ENCODE results near the gene BMS1.
A peak's percentile ranks its signal among the peaks of the same experiment; 100 is the strongest.

The BMS1 gene

GRCh38 chr10:42781893-42782445, 626 bp upstream of the BMS1 start:
- H3K4me3 Mint-ChIP-seq: peak overlapping the region; percentile 94
- no peak for TF ChIP-seq CTCF (IDR thresholded peaks at IDR 0.05)

GRCh38 chr10:42783181-42783549, 570 bp downstream of the BMS1 start:
- Mint-ChIP-seq H3K4me1 (peaks cover 9% of the 10 kb centered on the region), H3K27me3 (ENCODE audit: low read depth, poor library complexity) (peaks cover 30% of the 10 kb centered on the region), H3K4me3 (peak overlapping the region; percentile 94), H3K27ac (peak overlapping the region; percentile 98), H3K9me3 (peaks cover 14% of the 10 kb centered on the region), H3K36me3 (ENCODE audit: low read depth) (peaks cover 36% of the 10 kb centered on the region)
- TF ChIP-seq CTCF (IDR thresholded peaks at IDR 0.05): no peak
- peak; percentile 10 for DNase-seq

More at GRCh38 chr10:42781893-42782445, 626 bp upstream of the BMS1 start:
- peaks cover 9% of the 10 kb centered on the region for H3K4me1 Mint-ChIP-seq
- peaks cover 41% of the 10 kb centered on the region for H3K27me3 Mint-ChIP-seq (ENCODE audit: low read depth, poor library complexity)
- peaks cover 14% of the 10 kb centered on the region for H3K9me3 Mint-ChIP-seq
- no peak for DNase-seq
- H3K27ac Mint-ChIP-seq: peak overlapping the region; percentile 98
- H3K36me3 Mint-ChIP-seq (ENCODE audit: low read depth): peaks cover 29% of the 10 kb centered on the region

- peaks cover 9% of the 10 kb centered on the region for H3K4me1 Mint-ChIP-seq
- DNase-seq: no peak
- no peak overlapping the region for H3K4me3 Mint-ChIP-seq
- H3K27ac Mint-ChIP-seq: no peak overlapping the region
- H3K9me3 Mint-ChIP-seq: peaks cover 5% of the 10 kb centered on the region
- peaks cover 9% of the 10 kb centered on the region for H3K27me3 Mint-ChIP-seq (ENCODE audit: low read depth, poor library complexity)
- no peak for TF ChIP-seq CTCF (IDR thresholded peaks at IDR 0.05)
- peaks cover 51% of the 10 kb centered on the region for H3K36me3 Mint-ChIP-seq (ENCODE audit: low read depth)
Observed at GRCh38 chr10:42785759-42786158, 3.2 kb downstream of the BMS1 start.

- DNase-seq: no peak
- no peak for TF ChIP-seq CTCF (IDR thresholded peaks at IDR 0.05)
- Mint-ChIP-seq H3K36me3 (ENCODE audit: low read depth) (peaks cover 79% of the 10 kb centered on the region), H3K4me3 (no peak overlapping the region), H3K27ac (no peak overlapping the region), H3K27me3 (ENCODE audit: low read depth, poor library complexity) (no peaks in the 10 kb centered on the region), H3K4me1 (no peaks in the 10 kb centered on the region), H3K9me3 (no peaks in the 10 kb centered on the region)
Observed at GRCh38 chr10:42790835-42791234, 8.2 kb downstream of the BMS1 start.

- TF ChIP-seq CTCF (IDR thresholded peaks at IDR 0.05): no peak
- Mint-ChIP-seq H3K4me3 (no peak overlapping the region), H3K27ac (no peak overlapping the region), H3K4me1 (no peaks in the 10 kb centered on the region), H3K36me3 (ENCODE audit: low read depth) (peaks cover 88% of the 10 kb centered on the region), H3K27me3 (ENCODE audit: low read depth, poor library complexity) (no peaks in the 10 kb centered on the region), H3K9me3 (no peaks in the 10 kb centered on the region)
- no peak for DNase-seq
Observed at GRCh38 chr10:42795701-42796100, 13.1 kb downstream of the BMS1 start.

GRCh38 chr10:42801135-42801534, 18.5 kb downstream of the BMS1 start:
- DNase-seq: no peak
- H3K27ac Mint-ChIP-seq: no peak overlapping the region
- H3K9me3 Mint-ChIP-seq: no peaks in the 10 kb centered on the region
- no peaks in the 10 kb centered on the region for H3K4me1 Mint-ChIP-seq
- H3K36me3 Mint-ChIP-seq (ENCODE audit: low read depth): peaks cover 88% of the 10 kb centered on the region
- no peaks in the 10 kb centered on the region for H3K27me3 Mint-ChIP-seq (ENCODE audit: low read depth, poor library complexity)
- TF ChIP-seq CTCF (IDR thresholded peaks at IDR 0.05): no peak
- no peak overlapping the region for H3K4me3 Mint-ChIP-seq

Data from nephron progenitor cell (in vitro differentiated cells).